ENCODE measurements around the gene ILRUN.
A peak's percentile ranks its signal among the peaks of the same experiment; 100 is the strongest.

The ILRUN gene

GRCh38 chr6:34664256-34664971 lies 32.2 kb downstream of the ILRUN start:
- TF ChIP-seq CTCF (IDR thresholded peaks at IDR 0.05; ENCODE audit: low read depth, low read length, poor library complexity, severe bottlenecking) (no peak), EZH2phosphoT487 (IDR thresholded peaks at IDR 0.05; ENCODE audit: borderline replicate concordance, low read length) (no peak)
- Histone ChIP-seq H3K4me1 (ENCODE audit: control insufficient read depth, low read length) (peaks cover 68% of the 10 kb centered on the region), H3F3A (ENCODE audit: control insufficient read depth, insufficient read depth) (peaks cover 23% of the 10 kb centered on the region; the same call in 1 of the 2 replicates), H3K9me3 (ENCODE audit: control insufficient read depth, insufficient read depth, low read length) (no peaks in the 10 kb centered on the region), H3K27me3 (ENCODE audit: control insufficient read depth, low read length) (no peaks in the 10 kb centered on the region), H3K79me2 (ENCODE audit: control insufficient read depth, low read length) (peaks cover 97% of the 10 kb centered on the region), H3K9me2 (replicated peaks; ENCODE audit: control insufficient read depth, low read length) (no peaks in the 10 kb centered on the region), H3K27ac (ENCODE audit: low read depth, low read length) (peak overlapping the region; percentile 1; the same call in 1 of the 2 replicates), H3K4me3 (ENCODE audit: low read length) (peak overlapping the region; percentile 11), H3K36me3 (ENCODE audit: control insufficient read depth, low read length) (peaks cover 8% of the 10 kb centered on the region), H3K4me2 (ENCODE audit: low read length) (peak overlapping the region; percentile 30), H4K20me1 (ENCODE audit: control insufficient read depth, insufficient read depth, low read depth, low read length) (no peaks in the 10 kb centered on the region; the same call in 1 of the 2 replicates)

- no peaks in the 10 kb centered on the region for H3K9me3 ChIP-seq (ENCODE audit: control insufficient read depth, insufficient read depth, low read length)
- peaks cover 26% of the 10 kb centered on the region; the same call in 1 of the 2 replicates for H3F3A ChIP-seq (ENCODE audit: control insufficient read depth, insufficient read depth)
- H3K27me3 ChIP-seq (ENCODE audit: control insufficient read depth, low read length), result no peaks in the 10 kb centered on the region
- peaks cover 8% of the 10 kb centered on the region for H3K36me3 ChIP-seq (ENCODE audit: control insufficient read depth, low read length)
- 0 out of 2 replicates have a peak overlapping the region, but pooled peaks have one; percentile 5 for H3K4me3 ChIP-seq (ENCODE audit: low read length)
- H3K4me2 ChIP-seq (ENCODE audit: low read length), result peak overlapping the region; percentile 30
- H3K4me1 ChIP-seq (ENCODE audit: control insufficient read depth, low read length), result peaks cover 74% of the 10 kb centered on the region
- peaks cover 97% of the 10 kb centered on the region for H3K79me2 ChIP-seq (ENCODE audit: control insufficient read depth, low read length)
- H3K27ac ChIP-seq (ENCODE audit: low read depth, low read length), result no peak overlapping the region
- no peaks in the 10 kb centered on the region for H3K9me2 ChIP-seq (replicated peaks; ENCODE audit: control insufficient read depth, low read length)
- no peaks in the 10 kb centered on the region; the same call in 1 of the 2 replicates for H4K20me1 ChIP-seq (ENCODE audit: control insufficient read depth, insufficient read depth, low read depth, low read length)
- TF ChIP-seq EZH2phosphoT487 (IDR thresholded peaks at IDR 0.05; ENCODE audit: borderline replicate concordance, low read length), result no peak
- no peak for TF ChIP-seq CTCF (IDR thresholded peaks at IDR 0.05; ENCODE audit: low read depth, low read length, poor library complexity, severe bottlenecking)
These were observed 32.7 kb downstream of the ILRUN start for GRCh38 chr6:34663831-34664255.

GRCh38 chr6:34663371-34663770 lies 33.2 kb downstream of the ILRUN start:
- no peaks in the 10 kb centered on the region for H3K27me3 ChIP-seq (ENCODE audit: control insufficient read depth, low read length)
- H4K20me1 ChIP-seq (ENCODE audit: control insufficient read depth, insufficient read depth, low read depth, low read length), result no peaks in the 10 kb centered on the region; the same call in 1 of the 2 replicates
- H3K27ac ChIP-seq (ENCODE audit: low read depth, low read length), result no peak overlapping the region
- peaks cover 78% of the 10 kb centered on the region for H3K4me1 ChIP-seq (ENCODE audit: control insufficient read depth, low read length)
- TF ChIP-seq CTCF (IDR thresholded peaks at IDR 0.05; ENCODE audit: low read depth, low read length, poor library complexity, severe bottlenecking), result no peak
- TF ChIP-seq EZH2phosphoT487 (IDR thresholded peaks at IDR 0.05; ENCODE audit: borderline replicate concordance, low read length), result no peak
- peaks cover 97% of the 10 kb centered on the region for H3K79me2 ChIP-seq (ENCODE audit: control insufficient read depth, low read length)
- no peaks in the 10 kb centered on the region for H3K9me3 ChIP-seq (ENCODE audit: control insufficient read depth, insufficient read depth, low read length)
- H3K9me2 ChIP-seq (replicated peaks; ENCODE audit: control insufficient read depth, low read length), result no peaks in the 10 kb centered on the region
- peak overlapping the region; percentile 30 for H3K4me2 ChIP-seq (ENCODE audit: low read length)
- H3F3A ChIP-seq (ENCODE audit: control insufficient read depth, insufficient read depth), result peaks cover 24% of the 10 kb centered on the region; the same call in 1 of the 2 replicates
- H3K36me3 ChIP-seq (ENCODE audit: control insufficient read depth, low read length), result peaks cover 8% of the 10 kb centered on the region
- H3K4me3 ChIP-seq (ENCODE audit: low read length), result 0 out of 2 replicates have a peak overlapping the region, but pooled peaks have one; percentile 5
